WTC11 (cell line): Measurements from ENCODE around the gene CNTNAP2.

Experiments used
- IRF2 ChIP-seq: sonication (generic); formaldehyde crosslinking; IDR thresholded peaks from 2 replicates; pipeline ENCODE4 v1.8.0; 2022; ENCODE audit warnings: low read depth, missing genetic modification reagents, borderline replicate concordance
- JUN ChIP-seq: sonication (generic); formaldehyde crosslinking; IDR thresholded peaks from 2 replicates; pipeline ENCODE4 v1.8.0; 2023; ENCODE audit warnings: mild to moderate bottlenecking, missing genetic modification reagents
- ZNF263 ChIP-seq: sonication (generic); formaldehyde crosslinking; IDR thresholded peaks from 2 replicates; pipeline ENCODE4 v1.8.1; 2022; ENCODE audit warnings: low read depth, mild to moderate bottlenecking, moderate library complexity, missing genetic modification reagents
- TF ChIP-seq, protein P1 (sequence below): fragments of 200-600 bp; IDR thresholded peaks from 2 replicates; pipeline ENCODE4 v1.8.0; 2022; ENCODE audit warnings: antibody characterized with exemption
- TF ChIP-seq, protein P2 (sequence below): sonication (generic); formaldehyde crosslinking; IDR thresholded peaks from 2 replicates; pipeline ENCODE4 v1.8.1; 2023; ENCODE audit warnings: mild to moderate bottlenecking, missing genetic modification reagents, borderline replicate concordance
- TF ChIP-seq, protein P3 (sequence below): sonication (generic); formaldehyde crosslinking; IDR thresholded peaks from 2 replicates; pipeline ENCODE4 v1.8.1; 2022; ENCODE audit warnings: low read depth, mild to moderate bottlenecking, moderate library complexity, missing genetic modification reagents, borderline replicate concordance

DNA sequence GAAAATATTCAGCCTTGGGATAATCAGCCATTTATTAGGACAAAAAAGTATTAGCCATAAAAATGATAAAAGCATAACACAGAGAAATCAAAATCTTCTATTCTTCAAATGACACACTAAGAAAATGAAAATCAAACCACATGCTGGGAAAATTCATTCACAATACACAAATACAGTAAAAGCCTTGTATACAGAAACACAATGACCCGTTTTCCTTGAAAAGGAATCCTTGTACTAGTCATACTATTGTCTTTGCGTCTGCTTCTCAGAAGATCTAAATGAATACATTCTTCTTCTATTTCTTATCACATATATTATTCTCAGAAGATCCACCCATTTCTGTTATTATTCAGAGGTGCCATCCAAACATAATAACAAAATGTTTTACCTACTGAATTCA, 749.1 kb downstream of the CNTNAP2 start:
- TF ChIP-seq, protein P1, sequence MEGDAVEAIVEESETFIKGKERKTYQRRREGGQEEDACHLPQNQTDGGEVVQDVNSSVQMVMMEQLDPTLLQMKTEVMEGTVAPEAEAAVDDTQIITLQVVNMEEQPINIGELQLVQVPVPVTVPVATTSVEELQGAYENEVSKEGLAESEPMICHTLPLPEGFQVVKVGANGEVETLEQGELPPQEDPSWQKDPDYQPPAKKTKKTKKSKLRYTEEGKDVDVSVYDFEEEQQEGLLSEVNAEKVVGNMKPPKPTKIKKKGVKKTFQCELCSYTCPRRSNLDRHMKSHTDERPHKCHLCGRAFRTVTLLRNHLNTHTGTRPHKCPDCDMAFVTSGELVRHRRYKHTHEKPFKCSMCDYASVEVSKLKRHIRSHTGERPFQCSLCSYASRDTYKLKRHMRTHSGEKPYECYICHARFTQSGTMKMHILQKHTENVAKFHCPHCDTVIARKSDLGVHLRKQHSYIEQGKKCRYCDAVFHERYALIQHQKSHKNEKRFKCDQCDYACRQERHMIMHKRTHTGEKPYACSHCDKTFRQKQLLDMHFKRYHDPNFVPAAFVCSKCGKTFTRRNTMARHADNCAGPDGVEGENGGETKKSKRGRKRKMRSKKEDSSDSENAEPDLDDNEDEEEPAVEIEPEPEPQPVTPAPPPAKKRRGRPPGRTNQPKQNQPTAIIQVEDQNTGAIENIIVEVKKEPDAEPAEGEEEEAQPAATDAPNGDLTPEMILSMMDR = no peak
- no peak for TF ChIP-seq JUN (CRISPR knock-in tag)
- TF ChIP-seq, protein P2, sequence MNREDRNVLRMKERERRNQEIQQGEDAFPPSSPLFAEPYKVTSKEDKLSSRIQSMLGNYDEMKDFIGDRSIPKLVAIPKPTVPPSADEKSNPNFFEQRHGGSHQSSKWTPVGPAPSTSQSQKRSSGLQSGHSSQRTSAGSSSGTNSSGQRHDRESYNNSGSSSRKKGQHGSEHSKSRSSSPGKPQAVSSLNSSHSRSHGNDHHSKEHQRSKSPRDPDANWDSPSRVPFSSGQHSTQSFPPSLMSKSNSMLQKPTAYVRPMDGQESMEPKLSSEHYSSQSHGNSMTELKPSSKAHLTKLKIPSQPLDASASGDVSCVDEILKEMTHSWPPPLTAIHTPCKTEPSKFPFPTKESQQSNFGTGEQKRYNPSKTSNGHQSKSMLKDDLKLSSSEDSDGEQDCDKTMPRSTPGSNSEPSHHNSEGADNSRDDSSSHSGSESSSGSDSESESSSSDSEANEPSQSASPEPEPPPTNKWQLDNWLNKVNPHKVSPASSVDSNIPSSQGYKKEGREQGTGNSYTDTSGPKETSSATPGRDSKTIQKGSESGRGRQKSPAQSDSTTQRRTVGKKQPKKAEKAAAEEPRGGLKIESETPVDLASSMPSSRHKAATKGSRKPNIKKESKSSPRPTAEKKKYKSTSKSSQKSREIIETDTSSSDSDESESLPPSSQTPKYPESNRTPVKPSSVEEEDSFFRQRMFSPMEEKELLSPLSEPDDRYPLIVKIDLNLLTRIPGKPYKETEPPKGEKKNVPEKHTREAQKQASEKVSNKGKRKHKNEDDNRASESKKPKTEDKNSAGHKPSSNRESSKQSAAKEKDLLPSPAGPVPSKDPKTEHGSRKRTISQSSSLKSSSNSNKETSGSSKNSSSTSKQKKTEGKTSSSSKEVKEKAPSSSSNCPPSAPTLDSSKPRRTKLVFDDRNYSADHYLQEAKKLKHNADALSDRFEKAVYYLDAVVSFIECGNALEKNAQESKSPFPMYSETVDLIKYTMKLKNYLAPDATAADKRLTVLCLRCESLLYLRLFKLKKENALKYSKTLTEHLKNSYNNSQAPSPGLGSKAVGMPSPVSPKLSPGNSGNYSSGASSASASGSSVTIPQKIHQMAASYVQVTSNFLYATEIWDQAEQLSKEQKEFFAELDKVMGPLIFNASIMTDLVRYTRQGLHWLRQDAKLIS = no peak
- TF ChIP-seq, protein P3, sequence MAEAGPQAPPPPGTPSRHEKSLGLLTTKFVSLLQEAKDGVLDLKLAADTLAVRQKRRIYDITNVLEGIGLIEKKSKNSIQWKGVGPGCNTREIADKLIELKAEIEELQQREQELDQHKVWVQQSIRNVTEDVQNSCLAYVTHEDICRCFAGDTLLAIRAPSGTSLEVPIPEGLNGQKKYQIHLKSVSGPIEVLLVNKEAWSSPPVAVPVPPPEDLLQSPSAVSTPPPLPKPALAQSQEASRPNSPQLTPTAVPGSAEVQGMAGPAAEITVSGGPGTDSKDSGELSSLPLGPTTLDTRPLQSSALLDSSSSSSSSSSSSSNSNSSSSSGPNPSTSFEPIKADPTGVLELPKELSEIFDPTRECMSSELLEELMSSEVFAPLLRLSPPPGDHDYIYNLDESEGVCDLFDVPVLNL (CRISPR knock-in tag) = no peak
- TF ChIP-seq IRF2 = no peak
- no peak for TF ChIP-seq ZNF263 (CRISPR knock-in tag)
